HG03097 (cell line): ENCODE data around the gene TP53INP2.
A peak's percentile ranks its signal among the peaks of the same experiment; 100 is the strongest.
"Not testable (repeated sequence)": the region's sequence is repeated elsewhere in the genome, so short reads cannot be mapped to it uniquely, and the experiment has no call there.

Source experiments
- ATAC-seq: cut with Tn5 transposase; IDR thresholded peaks from one replicate; pipeline ENCODE4 v1.9.1; 2021; ENCODE audit not compliant: unreplicated experiment, low FRiP score

The TP53INP2 gene

DNA sequence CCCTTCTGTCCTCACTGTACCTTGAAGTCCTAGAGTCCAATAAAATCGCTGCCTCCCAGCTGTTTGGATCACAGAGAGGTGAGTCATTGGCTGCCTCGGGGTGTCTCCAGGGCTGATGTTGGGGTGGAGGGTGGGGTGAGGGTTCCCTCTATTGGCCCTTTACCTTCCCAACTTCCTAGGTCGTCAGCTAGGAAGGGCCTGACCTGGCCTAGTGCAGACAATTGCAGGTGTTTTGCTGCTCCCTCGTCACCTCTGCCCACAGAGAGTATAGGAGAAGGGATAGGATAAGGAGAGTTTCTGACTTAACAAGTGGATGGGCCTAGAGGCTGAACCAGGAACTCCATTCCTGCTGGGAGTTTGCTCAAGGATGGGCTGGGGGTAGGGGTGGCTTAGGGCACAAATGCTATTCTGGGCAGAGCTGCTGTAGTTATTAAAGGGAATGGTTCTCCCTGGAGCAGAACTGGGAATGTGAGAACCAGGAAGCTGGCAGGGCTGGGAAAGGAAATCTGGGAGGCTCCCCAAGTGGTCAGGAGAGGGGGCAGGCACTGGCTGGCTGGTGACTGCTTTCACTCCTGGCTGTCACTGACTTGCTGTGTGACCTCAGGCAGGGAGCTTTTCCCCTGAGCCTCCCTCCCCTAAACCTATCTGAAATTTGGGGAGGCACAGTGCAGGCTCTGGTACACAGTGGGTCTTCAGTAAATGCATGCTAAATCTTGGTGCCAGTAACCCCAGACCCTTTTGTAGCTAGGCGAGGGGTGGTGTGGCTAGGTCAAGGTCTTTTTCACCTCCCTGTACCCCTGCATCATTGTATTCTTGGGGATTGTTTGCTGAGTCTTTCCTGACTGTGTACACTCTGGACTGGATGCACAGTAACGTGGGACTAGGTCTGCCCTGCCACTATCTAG is 1.5 kb downstream of the TP53INP2 start:
- no peak for ATAC-seq

DNA sequence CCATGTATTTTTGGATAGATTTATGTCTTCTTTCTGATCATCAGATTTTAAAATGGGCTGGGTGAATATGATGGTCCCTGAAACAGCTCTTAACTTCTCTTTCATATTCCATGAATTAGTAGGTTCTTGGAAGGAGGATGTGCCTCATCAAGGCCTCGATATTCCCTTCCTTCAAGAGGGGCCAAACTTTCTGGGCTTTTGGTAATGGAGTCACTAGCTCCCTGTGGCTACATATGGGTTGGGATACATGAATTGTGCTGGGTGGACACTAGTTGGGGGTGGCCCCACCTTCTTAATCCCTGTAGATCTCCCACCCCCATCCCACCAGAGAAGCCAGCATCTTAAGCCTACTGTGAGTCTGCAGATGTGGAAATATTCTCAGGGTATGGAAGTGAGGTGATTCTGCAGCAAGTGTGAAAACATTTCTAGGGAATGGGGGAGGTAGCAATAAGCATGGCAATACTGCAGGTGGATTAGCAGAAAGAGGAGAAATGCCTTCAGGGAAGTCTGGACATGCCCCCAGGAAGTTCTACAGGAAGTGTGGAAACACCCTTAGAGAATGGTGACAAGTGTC is 2.2 kb downstream of the TP53INP2 start:
- no peak for ATAC-seq

DNA sequence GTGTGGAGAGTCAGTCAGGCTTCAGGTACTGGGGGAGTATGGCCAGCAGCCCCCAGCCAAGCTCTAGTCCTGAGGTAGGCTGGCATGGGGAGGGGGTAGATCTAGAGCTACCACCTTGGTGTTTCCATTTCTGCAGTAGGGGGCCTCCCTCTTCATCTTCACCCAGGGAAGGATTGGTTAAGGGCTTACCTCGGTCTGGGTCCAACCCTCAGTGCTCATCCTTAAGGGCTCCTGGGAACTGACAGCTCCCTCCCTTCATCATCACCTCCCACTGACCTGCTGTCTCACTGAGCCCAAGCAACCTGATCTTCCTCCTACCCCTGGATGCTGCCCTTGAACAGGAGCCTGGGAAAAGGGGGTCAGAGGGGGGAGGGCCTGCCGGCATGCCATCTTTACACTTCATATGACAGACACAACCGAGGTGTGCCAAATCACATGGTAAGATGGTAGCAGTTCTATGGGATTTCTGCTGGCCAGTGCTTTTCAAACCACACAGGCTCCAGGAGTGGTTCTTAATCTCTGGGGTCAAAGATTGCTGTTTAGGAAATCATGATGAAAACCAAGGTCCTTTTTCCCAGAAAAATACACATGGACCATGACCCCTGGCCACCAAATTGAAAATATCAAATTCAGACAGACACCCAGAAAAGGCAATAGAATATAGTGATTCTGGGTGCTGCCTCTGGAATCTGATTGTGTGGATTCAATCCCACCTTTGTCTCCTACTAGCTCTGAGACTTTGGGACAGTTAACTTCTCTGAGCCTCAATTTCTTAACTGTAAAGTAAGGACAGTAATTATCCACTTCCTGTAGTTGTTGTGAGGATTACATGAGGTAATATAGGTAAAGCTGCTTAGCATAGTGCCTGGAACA is 3.0 kb downstream of the TP53INP2 start:
- ATAC-seq, result no peak

DNA sequence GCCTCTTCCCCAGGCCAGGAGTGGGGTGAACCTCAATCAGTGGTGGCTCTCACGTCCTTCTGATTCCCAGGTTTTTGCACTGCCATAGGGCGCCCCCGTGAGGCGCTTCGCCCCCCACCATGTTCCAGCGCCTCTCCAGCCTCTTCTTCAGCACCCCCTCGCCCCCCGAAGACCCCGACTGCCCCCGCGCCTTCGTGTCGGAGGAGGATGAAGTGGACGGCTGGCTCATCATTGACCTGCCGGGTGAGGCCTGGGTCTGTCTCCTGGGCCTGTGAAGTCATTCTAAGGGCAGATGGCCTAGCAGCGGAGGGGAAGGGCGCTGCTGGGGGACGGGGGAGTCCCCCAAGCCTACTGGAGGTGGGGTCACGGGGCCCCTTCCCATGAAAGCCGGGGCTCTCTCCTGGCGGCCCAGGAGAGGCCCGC is 4.5 kb downstream of the TP53INP2 start:
- peak; percentile 2 for ATAC-seq

DNA sequence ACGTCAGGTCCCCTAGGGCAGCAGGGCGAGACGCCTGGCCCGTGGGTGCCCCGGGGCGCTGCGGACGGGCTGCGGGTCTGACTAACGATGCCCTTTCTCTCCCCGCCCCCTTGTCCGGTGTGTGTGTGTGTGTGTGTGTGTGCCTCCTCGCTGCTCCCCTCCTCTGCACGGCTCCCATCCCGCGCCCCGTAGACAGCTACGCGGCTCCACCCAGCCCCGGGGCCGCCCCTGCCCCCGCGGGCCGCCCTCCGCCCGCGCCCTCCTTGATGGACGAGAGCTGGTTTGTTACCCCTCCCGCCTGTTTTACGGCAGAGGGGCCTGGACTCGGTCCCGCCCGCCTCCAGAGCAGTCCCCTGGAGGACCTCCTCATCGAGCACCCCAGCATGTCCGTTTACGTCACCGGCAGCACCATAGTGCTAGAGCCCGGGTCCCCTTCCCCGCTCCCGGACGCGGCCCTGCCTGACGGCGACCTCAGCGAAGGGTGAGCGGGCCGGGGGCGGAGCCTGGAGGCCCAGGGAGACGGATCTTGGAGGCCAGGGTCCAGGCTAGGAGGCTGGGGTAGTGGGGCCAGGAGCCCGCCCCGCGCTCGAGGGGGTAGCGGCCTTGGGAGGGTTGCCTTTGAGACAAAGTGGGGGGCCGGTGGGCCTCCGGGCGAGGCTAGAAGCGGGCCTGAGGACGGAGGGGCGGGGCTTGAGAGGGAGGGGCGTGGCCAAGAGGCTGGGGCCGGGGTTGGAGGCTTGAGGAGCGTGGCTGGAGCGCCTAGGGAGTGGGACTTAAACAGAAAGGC is 5.1 kb downstream of the TP53INP2 start:
- ATAC-seq, result peak; percentile 38

DNA sequence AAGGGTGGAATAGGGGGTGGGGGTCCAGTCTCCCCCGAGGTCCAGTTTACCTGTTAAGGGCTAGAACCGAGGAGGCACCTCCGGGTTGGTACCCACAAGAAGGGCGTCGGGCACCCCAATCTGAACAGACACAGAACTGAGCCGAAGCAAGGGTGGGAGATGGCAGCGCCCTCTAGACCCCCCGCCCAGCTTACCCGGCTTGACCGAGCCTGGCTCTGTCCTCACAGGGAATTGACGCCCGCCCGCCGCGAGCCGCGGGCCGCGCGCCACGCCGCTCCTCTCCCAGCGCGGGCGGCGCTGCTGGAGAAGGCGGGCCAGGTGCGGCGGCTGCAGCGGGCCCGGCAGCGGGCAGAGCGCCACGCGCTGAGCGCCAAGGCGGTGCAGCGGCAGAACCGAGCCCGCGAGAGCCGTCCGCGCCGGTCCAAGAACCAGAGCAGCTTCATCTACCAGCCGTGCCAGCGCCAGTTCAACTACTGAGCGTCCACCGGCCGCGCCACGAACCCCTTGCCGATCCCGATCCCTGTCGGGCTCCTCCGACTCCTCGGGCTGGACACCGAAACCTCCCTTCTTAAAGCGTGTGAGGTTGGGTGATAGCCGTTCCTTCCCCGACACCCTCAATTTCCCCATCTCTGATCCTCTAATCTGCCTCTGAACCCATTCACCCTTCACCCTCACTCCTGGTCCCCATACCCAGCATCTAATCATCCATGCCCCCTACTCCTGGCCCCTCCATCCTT is 5.9 kb downstream of the TP53INP2 start:
- peak; percentile 28 for ATAC-seq

DNA sequence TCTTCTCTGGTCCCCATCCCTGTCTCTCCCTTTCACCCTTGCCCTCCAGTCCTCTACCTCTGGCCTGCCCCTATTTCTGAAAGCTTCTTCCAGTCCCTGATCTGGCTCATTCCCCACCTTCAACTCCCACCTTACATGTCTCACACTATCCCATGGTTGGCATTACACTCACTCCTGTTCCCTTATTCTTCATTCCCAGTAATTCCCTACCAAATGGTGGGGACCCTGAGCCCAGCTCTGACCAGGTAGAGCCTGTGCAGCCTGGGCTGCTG is 6.4 kb downstream of the TP53INP2 start:
- no peak for ATAC-seq

DNA sequence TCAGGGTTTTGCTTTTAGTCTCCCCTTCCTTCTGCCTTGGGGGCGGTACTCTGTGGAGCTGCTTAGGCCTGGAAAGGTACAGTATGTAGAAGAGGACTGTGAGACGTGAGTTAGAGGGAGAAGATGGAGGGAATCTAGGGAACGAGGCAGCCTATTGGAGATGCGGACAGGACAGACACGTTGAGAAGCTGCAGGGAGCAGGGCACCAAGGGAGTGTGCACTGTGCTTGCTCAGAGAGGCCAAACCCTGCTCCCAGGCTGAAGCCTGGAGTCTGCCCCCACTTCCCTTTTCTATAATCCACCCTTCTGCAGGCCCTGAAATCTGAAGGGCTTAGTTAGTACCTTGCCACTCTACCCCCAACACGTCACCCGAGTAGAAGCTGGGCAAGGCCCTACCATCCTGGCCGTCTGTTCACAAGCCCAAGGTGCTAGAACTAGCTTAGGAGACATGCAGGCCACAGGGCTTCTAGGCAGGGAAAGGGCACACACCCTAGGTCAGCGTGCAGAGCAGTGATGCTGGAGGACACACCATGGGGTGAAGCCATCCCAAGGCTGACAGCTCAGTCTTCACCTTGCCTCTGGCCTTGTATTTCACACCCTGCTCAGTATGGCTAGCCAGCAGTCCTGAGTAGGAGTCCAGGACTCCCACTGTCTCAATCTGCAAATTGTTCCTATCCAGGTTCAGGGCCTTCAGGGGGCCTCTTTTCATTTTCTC is 6.9 kb downstream of the TP53INP2 start:
- no peak for ATAC-seq

DNA sequence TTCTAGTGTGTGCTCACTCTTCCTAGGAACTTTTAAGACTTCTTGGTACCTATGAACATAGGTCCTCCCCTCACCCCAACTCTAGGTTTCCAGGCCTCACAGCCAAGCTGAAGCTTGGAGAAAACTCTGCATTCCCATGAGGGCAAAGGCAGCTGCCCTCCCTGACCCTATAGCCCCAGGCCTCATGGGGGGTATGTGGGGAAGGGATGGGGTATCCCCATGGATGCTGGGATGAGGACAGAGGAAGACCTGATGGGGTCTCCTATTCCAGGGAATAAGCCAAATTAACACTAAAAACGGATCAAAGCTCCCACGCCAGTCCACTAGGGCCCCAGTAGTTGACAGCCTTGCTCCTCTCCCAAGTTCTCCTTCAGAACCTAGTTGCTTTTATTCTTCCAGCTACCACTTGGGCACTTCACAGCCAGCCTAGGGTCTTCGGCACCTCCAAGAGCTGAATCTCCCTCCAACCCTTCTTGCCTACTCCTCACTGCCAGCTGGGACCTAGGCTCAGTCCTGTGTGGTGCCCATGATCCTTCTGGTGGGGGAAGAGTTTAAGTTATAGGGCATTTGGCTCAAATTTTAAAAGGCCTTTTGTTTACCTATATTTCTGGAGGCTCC is 7.8 kb downstream of the TP53INP2 start:
- no peak for ATAC-seq

DNA sequence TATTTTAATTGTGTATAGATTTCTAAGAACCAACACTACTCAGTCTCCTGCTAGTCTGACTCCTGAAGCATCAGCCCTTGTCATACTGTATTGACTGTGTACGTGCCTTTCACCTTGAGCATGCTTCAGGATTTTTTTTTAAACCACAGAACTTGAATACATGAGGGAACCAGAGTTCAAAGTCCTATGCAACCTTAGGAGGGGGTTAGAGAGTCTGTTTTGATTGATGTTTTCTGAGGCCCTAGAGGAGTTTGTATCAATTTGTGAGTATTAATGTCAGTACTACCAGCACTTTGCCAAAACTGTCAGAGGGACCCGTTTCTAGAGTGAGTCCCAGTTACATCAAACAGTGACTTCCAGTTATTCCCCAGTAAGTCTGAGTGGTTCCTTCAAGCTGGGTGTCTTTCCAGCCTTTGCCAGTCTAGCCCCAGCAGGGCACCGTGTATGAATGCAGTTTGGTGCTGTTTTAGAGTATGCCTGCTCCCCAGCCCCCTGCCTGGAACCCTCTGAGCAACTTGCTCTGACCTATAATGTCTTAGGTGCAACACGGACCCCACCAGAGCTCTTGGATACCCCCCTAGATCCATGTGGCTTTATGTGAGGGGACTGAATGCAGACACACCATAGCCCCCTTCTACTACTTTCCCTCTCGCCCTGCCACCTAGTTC is 8.5 kb downstream of the TP53INP2 start:
- no peak for ATAC-seq

DNA sequence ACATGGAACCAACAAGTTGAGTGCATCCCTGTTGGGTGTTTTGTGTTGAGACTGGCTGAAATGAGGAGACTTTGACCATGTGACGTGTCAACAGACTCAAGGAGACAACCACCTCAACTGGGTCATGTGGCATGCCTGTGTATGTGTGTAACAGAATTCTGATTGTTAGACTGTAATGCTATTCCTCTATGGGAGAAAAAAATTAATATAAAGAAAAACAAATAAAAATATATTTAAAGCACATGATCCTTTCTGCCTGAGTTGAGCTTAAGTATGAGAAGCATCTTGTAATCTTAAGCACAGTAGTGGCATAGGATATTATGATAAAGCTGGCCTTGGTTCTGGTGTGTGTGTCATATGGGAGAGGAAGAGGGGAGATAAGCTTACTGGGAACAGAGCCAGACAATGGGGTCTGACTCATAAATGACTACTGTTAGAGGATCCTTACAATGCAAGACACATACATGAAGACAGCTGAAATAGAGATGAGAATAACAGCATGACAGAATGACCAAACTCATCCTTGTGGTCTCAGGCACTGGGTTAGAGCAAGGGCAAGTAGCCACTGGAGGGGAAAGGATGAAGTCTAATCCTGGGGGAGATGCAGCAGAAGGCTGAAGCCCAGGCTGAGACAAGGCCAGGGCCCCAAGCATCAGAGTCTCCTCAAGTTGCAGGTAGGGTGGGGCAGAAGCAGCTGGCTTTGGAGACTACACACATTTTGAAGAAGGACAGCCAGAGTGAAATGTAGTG is 9.2 kb downstream of the TP53INP2 start:
- ATAC-seq, result no peak

DNA sequence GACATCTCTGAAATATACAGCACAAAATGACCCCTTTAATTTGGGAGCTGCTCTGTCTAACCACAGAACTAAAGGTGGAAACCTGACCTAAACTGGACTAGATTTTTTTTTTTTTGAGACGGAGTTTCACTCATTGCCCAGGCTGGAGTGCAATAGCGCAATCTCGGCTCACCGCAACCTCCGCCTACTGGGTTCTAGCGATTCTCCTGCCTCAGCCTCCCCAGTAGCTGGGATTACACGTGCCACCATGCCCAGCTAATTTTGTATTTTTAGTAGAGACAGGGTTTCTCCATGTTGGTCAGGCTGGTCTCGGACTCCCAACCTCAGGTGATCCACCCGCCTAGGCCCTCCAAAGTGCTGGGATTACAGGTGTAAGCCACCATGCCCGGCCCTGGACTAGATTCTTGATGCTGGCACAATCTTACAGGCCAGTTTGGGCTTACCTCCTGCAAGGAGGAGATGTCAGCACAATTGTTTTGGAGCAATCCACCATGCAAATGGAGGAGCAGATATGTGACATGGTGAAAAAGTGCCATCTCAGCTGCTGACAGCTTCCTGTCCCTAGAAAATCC is 9.9 kb downstream of the TP53INP2 start:
- not testable (repeated sequence) for ATAC-seq

DNA sequence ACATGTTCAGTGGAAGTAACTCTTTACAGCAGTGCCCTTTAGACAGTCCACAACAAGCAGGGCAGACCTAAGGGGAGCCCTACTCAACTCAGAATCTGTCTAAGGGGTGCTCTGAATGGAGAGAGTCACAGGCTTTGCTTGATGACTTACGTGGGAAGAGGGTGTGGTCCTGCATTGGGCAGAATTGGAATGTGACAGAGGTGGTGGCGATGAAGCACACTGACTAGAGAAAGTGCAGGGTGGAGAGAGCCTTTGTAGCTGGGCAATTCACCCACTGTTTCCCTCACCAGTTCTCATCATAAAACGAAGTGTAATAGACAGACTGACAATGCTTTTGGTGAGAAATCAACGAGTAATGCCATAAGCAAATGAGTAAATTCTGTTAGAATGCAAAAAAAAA is 11.2 kb downstream of the TP53INP2 start:
- ATAC-seq, result no peak

DNA sequence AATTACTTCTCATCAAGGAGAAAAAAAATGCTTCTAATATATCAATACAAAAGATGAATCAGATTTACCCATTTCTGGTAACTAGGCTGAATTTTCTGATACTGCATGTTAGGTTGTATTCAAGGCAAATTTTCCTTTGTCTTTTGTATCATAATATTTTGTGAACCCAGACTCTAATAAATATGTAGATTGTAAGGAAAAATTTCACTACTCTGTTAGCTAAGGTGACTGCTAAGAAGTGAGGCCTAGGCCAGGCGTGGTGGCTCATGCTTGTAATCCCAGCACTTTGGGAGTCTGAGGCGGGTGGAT is 12.7 kb downstream of the TP53INP2 start:
- ATAC-seq, result no peak

DNA sequence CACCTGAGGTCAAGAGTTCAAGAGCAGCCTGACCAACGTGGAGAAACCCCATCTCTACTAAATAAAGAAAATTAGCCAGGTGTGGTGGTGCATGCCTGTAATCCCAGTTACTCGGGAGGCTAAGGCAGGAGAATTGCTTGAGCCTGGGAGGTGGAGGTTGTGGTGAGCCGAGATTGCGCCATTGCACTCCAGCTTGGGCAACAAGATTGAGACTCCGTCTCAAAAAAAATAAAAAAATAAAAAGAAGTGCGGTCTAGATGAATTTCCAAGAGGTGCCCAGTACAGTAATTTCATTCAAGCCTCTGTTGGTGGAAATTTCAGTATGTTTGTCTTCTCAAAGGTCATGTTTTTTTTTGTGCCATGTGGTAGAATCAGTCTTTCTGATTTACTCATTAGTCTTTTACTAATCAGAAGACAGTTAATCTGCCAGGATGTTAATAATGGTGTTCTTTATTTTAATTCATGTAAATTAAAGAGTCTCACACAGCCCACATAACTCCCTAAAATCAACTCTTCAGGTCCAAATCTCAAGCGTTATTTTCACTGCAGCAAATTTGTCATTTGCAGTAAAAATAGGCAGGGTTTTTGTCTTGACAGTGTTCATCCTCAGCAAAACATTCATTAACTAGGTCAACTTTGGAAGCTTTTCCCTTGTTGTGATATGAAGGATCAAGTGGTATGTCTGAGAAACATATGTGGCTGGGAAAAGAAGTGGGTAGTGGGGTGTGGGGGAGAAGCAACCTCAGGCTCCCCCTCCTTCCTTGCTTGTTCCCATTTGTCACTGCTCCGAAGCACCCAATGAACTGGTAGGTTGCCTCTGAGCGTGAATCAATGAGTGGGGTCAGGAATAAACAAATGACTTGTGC is 13.3 kb downstream of the TP53INP2 start:
- ATAC-seq, result no peak

DNA sequence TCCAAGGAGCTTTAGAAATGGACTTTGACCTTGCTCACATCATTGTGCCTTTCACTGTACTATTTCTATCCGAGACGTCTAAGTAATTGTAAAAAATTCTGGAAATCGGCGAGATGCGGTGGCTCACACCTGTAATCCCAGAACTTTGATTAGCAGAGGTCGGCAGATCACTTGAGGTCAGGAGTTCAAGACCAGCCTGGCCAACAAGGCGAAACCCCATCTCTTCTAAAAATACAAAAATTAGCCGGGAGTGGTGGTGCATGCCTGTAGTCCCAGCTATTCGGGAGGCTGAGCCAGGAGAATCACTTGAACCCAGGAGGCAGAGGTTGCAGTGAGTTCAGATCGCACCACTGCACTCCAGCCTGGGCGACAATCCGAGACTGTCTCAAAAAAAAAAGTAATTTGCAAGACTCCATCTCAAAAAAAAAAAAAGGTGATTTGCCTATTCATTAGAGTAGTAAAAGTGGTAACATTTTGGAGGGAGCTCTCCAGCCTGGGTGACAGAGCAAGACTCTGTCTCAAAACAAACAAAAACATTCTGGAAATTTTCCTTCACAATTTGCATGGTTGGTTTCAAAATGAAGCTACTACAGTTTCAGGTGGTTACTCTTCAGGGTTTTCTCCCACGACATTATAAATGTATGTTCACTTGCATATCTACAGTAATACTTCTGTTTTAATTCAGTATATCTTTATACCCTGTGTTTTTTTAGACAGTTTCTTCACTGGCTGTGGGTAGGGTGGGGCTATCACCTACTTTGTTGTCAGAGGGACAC is 15.3 kb downstream of the TP53INP2 start:
- ATAC-seq, result peak; percentile 65
